HG03280 (cell line): ENCODE results near the gene HOXC4.

Experiments used
- ATAC-seq: cut with Tn5 transposase; IDR thresholded peaks from one replicate; pipeline ENCODE4 v1.9.1; 2021; ENCODE audit warnings: mild to moderate bottlenecking, moderate library complexity; ENCODE audit not compliant: unreplicated experiment

Gene HOXC4

GRCh38 chr12:54015018-54015931, 38.4 kb upstream of the HOXC4 start:
- ATAC-seq, result no peak

- no peak for ATAC-seq
Observed at GRCh38 chr12:54016051-54016450, 37.6 kb upstream of the HOXC4 start.

- ATAC-seq, result no peak
Observed at GRCh38 chr12:54016478-54016964, 37.1 kb upstream of the HOXC4 start.

- peak; percentile 33 for ATAC-seq
Observed at GRCh38 chr12:54017027-54017788, 36.4 kb upstream of the HOXC4 start.

GRCh38 chr12:54017878-54018467, 35.7 kb upstream of the HOXC4 start:
- peak; percentile 78 for ATAC-seq

- ATAC-seq, result no peak
Observed at GRCh38 chr12:54018468-54018984, 35.1 kb upstream of the HOXC4 start.

- ATAC-seq, result no peak
Observed at GRCh38 chr12:54019091-54019811, 34.4 kb upstream of the HOXC4 start.

GRCh38 chr12:54019924-54020590, 33.6 kb upstream of the HOXC4 start:
- no peak for ATAC-seq

GRCh38 chr12:54020591-54021405, 32.8 kb upstream of the HOXC4 start:
- no peak for ATAC-seq

- ATAC-seq, result no peak
Observed at GRCh38 chr12:54021432-54022013, 32.1 kb upstream of the HOXC4 start.

- no peak for ATAC-seq
Observed at GRCh38 chr12:54022960-54023884, 30.4 kb upstream of the HOXC4 start.

- no peak for ATAC-seq
Observed at GRCh38 chr12:54024127-54024526, 29.5 kb upstream of the HOXC4 start.

- no peak for ATAC-seq
Observed at GRCh38 chr12:54024581-54025305, 28.9 kb upstream of the HOXC4 start.

GRCh38 chr12:54025499-54026405, 27.9 kb upstream of the HOXC4 start:
- no peak for ATAC-seq

GRCh38 chr12:54026640-54027441, 26.8 kb upstream of the HOXC4 start:
- ATAC-seq, result no peak
